Suprapubic skin (tissue), 4 donors: ENCODE data around the gene CCDC138.

Experiments
- CTCF ChIP-seq, 2 donors: fragments of 200-600 bp in 1 of 2; fragments of 450-650 bp in 1 of 2; sonication (generic) in 1 of 2; IDR thresholded peaks; one replicate each; pipeline ENCODE4 v1.5.1; 2016 to 2019; ENCODE audit warnings: antibody characterized with exemption in 2 of 2, mild to moderate bottlenecking in 1 of 2, moderate library complexity in 1 of 2
- EP300 ChIP-seq: sonication (generic); formaldehyde crosslinking; IDR thresholded peaks from one replicate; pipeline ENCODE4 v1.6.1; 2017; ENCODE audit warnings: antibody characterized with exemption
- POLR2A ChIP-seq, 2 donors: fragments of 450-650 bp; IDR thresholded peaks; one replicate each; pipeline ENCODE4 v1.6.1; 2017; ENCODE audit warnings: antibody characterized with exemption in 2 of 2, mild to moderate bottlenecking in 2 of 2, moderate library complexity in 2 of 2
- POLR2AphosphoS5 ChIP-seq, 3 donors: sonication (generic); formaldehyde crosslinking; IDR thresholded peaks; one replicate each; pipeline ENCODE4 v1.6.1; 2017; ENCODE audit warnings: antibody characterized with exemption in 3 of 3

GRCh38 chr2:108803045-108803736, 16.6 kb downstream of the CCDC138 start:
- TF ChIP-seq CTCF (IDR thresholded peaks at IDR 0.05): no peak
- no peak for TF ChIP-seq POLR2A (IDR thresholded peaks at IDR 0.05)
- TF ChIP-seq POLR2AphosphoS5 (IDR thresholded peaks at IDR 0.05): no peak
- no peak for TF ChIP-seq EP300
